ENCODE data around the gene GBA2.
A peak's percentile ranks its signal among the peaks of the same experiment; 100 is the strongest.

Gene GBA2

GRCh38 chr9:35778496-35778895 is 29.5 kb upstream of the GBA2 start:
- no peak for TF ChIP-seq CTCF (IDR thresholded peaks at IDR 0.05; ENCODE audit: control insufficient read depth, extremely low read depth, insufficient read depth)
- DNase-seq (ENCODE audit: low read depth): no peak

GRCh38 chr9:35776018-35776417 is 27.0 kb upstream of the GBA2 start:
- H3K4me3 ChIP-seq (ENCODE audit: low read depth, low read length): no peak overlapping the region
- no peak for TF ChIP-seq CTCF (IDR thresholded peaks at IDR 0.05; ENCODE audit: control insufficient read depth, extremely low read depth, insufficient read depth)
- no peak for DNase-seq (ENCODE audit: low read depth)

More at GRCh38 chr9:35778496-35778895, 29.5 kb upstream of the GBA2 start:
- no peak overlapping the region for H3K4me3 ChIP-seq (ENCODE audit: low read depth, low read length)

- no peak overlapping the region for H3K4me3 ChIP-seq (ENCODE audit: low read depth, low read length)
- DNase-seq (ENCODE audit: low read depth): no peak
- no peak for TF ChIP-seq CTCF (IDR thresholded peaks at IDR 0.05; ENCODE audit: control insufficient read depth, extremely low read depth, insufficient read depth)
These were observed 26.0 kb upstream of the GBA2 start for GRCh38 chr9:35774907-35775635.

GRCh38 chr9:35771943-35772342 is 22.9 kb upstream of the GBA2 start:
- H3K4me3 ChIP-seq (ENCODE audit: low read depth, low read length): no peak overlapping the region
- TF ChIP-seq CTCF (IDR thresholded peaks at IDR 0.05; ENCODE audit: control insufficient read depth, extremely low read depth, insufficient read depth): no peak
- peak; percentile 49 for DNase-seq (ENCODE audit: low read depth)

GRCh38 chr9:35771534-35771933 is 22.5 kb upstream of the GBA2 start:
- H3K4me3 ChIP-seq (ENCODE audit: low read depth, low read length): peak overlapping the region; percentile 8; the same call in 1 of the 2 replicates
- TF ChIP-seq CTCF (IDR thresholded peaks at IDR 0.05; ENCODE audit: control insufficient read depth, extremely low read depth, insufficient read depth): no peak
- DNase-seq (ENCODE audit: low read depth): peak; percentile 93

- peak overlapping the region; percentile 8; the same call in 1 of the 2 replicates for H3K4me3 ChIP-seq (ENCODE audit: low read depth, low read length)
These were observed 22.0 kb upstream of the GBA2 start for GRCh38 chr9:35771075-35771433.

More at GRCh38 chr9:35771075-35771433, 22.0 kb upstream of the GBA2 start:
- no peak for TF ChIP-seq CTCF (IDR thresholded peaks at IDR 0.05; ENCODE audit: control insufficient read depth, extremely low read depth, insufficient read depth)
- peak; percentile 93 for DNase-seq (ENCODE audit: low read depth)

Data from LNCaP clone FGC (cell line).